Islet of Langerhans (tissue), 1 donor: ENCODE results near the gene MATN3.

Source experiments
- FAIRE-seq: peaks from one replicate; lab custom pipeline; 2011; peaks lifted over from hg19 to GRCh38; lab: Jason Lieb, UNC

MATN3 gene

DNA sequence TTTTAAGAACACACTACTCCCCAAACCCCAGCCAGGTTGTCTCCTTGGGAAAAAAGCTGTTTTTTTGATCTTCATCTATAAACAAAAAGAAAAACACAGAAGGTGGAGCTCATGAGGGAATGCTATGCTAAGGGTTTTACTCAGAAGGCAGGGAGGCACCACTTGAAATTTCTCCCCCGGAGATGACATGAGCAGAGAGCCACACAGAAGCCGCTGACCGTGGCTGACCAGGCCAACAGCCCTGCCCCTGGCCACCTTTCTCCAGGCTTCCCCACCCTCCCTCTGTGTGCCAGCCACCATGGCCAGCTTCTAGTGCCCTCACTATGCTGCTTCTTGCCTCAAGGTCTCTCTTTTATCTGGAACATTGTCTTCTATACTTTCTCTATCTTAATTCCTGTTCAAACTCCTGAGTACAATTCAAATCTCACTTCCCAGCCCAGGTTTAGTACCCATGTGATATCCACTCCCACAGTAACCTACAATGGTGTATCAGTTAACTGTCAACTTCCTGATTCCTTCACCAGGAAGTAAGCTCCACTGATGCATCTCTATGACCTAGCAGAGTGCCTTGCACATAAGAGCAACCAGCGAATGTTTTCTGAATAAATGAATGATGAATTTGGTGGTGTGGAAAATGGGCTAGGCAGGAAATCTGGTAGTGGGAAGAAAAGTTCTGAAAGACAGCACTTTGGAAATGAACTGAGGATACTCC is 23.6 kb upstream of the MATN3 start:
- FAIRE-seq = no peak

- FAIRE-seq = no peak
These were observed 22.4 kb upstream of the MATN3 start for GRCh38 chr2:20034821-20035220.

DNA sequence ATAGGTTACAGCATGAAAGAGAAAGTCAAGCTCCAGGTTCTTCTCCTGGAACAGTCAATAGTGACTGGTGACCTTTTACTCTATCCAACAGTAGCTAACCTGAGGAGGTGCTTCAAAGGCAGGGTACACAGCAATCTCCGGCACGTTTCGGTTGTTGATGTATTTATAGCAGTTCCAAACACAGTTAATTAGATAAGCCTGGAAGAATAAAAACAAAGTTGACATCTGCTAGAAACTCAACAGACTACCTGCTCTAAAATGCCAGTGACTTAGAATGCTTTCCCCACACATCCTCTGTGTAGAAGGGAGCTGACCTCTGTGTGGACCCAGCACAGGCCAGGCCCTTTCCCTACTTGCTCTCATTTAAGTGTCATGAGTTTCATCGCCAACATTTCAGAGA is 21.8 kb upstream of the MATN3 start:
- no peak for FAIRE-seq

DNA sequence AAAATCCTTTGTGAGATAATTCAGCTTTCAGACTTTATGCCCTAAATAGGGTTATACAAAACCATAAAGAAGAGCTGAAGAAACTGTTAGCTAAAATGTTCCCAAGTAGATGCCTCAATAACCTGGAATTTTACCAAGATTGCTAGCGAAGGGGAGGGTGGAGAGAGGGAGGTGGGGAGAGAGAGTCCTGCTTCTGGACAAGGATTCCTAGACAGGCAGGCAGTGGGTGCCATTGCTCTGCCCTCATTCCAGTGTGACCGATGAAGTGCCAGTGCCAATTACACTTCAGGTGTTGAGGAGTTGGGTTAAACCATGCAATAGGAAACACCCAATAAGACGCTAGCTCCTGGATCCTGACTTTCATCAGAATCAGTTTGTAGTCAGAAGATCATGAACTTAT is 20.9 kb upstream of the MATN3 start:
- FAIRE-seq = no peak

- no peak for FAIRE-seq
These were observed 17.8 kb upstream of the MATN3 start for GRCh38 chr2:20030224-20030623.

GRCh38 chr2:20027705-20028434 is 15.4 kb upstream of the MATN3 start:
- no peak for FAIRE-seq

GRCh38 chr2:20027260-20027677 is 14.8 kb upstream of the MATN3 start:
- no peak for FAIRE-seq

- FAIRE-seq = no peak
These were observed 12.8 kb upstream of the MATN3 start for GRCh38 chr2:20025065-20025786.

DNA sequence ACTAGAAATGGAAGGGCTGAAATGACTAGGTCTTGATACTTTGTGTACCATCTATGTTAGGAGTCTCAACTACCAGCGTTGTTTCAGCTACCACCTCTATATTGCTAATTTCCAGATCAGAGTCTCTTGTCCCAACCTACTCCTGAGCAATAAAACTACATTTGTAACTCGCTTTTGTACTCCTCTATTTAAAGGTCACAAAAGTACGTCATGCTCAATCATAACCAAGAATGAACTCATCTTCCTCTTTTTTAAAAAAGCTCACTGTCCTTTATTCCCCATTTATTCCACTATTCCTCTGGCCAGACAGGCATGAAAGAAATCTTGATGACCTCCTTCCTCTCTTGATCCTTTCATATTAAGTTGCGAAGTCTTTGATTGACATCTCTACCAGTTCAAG is 11.2 kb upstream of the MATN3 start:
- FAIRE-seq = no peak

DNA sequence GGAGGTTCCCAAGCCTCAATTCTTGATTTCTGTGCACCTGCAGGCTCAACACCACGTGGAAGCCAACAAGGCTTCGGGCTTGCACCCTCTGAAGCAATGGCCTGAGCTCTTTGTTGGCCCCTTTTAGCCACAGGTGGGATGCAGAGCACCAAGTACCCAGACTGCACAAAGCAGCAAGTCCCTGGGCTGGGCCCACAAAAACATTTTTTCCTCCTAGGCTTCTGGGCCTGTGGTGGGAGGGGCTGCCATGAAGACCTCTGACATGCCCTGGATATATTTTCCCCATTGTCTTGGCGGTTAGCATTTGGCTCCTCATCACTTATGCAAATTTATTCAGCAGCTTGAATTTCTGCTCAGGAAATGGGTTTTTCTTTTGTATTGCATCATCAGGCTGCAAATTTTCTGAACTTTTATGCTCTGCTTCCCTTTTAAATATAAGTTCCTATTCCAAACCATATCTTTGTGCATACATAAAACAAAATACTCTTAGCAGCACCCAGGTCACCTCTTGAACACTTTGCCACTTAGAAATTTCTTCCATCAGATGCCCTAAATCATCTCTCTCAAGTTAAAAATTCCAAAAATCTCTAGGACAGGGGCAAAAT is 9.0 kb upstream of the MATN3 start:
- no peak for FAIRE-seq

DNA sequence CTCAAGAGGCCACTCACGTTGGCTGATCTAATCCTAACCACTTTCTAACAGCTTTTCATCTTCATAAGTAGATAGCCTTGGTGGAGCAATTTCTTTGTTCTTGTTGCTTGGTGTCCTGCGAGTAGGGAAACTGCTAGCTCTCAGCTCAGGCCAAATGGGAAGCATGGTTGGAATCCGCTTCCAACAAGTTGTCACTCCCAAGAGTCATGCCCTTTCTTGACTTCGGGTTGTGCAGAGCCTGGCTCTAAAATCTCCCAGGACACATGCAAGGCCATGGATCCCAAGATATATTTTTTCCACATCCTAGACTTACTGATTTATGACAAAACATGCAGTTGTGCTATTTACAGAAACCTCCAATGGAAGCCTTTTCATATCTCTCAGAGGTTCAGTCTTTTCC is 7.3 kb upstream of the MATN3 start:
- FAIRE-seq = no peak

DNA sequence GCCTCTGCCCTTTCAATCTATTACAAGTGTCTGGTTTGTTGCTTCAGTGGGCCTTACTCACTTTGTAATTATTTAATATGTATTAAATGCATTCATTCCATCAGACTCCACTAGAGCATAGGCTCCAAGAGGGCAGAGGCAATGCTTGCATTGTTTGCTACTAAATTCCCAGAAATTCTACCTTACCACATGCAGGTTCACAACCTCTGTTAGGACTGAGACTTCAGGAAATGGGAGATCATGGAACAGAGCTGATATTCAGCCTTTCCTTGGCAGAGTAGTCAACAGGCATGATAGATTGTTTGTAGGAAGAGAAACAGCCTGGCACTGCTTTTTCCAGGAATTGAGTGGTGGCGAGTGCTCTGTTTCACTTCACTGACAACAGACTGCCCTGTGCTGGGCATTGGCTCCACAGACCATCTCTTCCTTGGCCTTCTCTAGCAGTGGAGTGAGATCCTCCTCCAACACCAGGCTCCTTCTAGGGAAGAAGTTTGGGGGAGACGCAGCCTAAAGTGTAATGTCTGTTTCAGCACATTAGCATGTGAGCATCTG is 6.2 kb upstream of the MATN3 start:
- no peak for FAIRE-seq

- no peak for FAIRE-seq
These were observed 3.9 kb upstream of the MATN3 start for GRCh38 chr2:20016346-20016745.

- FAIRE-seq = peak; percentile 33
These were observed 3.1 kb upstream of the MATN3 start for GRCh38 chr2:20015482-20016083.

DNA sequence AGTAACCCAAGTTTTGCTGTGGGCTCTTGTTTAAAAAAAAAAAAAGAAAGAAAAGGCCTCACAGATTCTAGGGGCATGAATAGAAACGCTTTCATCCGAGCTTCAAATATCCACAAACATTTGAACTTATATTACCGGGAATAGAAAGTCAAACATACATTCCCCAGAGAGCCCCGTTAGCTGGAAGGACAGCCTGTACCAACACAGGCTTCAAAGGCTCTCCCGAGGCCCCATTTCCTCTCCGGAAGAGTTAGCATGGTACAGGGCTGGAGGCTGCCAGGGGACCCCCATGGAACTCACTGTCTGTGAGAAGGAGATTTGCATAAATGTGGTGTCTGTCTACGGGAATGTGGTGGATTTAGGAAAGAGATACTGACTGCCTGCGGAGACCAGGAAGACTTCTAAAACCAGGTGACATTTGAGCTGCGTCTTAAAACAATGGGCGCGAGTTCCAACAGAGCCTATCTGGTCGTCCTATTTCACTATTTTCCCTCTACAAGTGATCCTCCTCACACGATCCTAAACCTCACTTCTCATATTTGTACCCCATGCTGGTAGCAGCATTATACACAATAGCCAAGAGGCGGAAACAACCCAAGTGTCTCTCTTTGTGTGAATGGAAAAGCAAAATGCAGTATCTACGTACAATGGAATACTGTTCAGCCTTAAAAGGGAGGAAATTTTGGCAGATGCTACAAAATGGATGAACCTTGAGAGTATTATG is 820 bp upstream of the MATN3 start:
- no peak for FAIRE-seq

DNA sequence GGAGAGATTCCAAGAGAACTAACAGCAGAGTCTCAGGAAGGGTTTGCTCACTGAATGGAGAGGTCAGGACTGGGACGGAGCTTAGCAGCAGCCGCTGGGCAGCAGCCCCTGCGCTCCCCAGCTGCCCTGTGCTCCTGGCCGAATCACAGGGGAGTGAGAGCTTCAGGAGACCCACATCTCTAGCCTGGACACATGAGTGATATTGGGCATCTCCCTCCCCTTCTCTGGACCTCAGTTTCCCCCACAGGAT is 511 bp downstream of the MATN3 start:
- FAIRE-seq = no peak

DNA sequence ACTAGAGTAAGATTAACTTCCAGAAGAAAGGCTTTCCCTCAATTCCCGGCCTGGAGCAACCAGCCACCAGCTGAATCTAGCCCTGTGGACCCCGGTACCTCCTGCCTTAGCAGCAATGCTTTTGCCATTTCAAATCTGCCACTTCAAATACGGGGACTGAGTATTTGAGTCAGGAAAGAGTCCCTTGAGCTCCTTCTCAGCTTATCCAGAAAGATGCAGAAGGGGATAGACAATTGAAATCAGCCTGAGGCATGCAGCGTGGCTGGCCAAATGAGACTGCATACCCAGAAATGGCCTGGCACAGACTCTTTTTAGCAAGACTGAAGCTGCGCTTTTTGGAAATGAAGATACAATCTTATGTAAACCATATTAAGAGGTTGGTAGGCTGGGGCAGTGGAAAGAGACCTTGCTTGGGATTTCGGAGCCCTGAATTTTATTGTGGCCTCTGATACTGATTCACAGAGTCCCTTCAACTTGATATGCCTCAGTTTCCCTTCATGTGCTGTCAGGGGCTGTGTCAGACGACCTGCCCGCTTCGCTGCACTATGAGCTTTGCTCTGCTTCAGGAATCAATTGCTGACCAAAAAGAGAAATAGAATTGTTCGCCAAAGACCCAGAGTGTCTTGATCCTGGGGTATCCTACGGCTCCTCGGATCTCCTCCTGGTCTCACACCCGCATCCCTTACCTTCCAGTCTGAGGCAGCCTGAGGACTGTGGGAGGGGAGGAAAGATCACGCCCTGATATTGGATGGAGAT is 1.0 kb downstream of the MATN3 start:
- FAIRE-seq = no peak

GRCh38 chr2:20008703-20009102 is 3.8 kb downstream of the MATN3 start:
- FAIRE-seq = no peak

GRCh38 chr2:20005891-20006470 is 6.5 kb downstream of the MATN3 start:
- FAIRE-seq = no peak

GRCh38 chr2:20005067-20005627 is 7.3 kb downstream of the MATN3 start:
- no peak for FAIRE-seq
